HG03064 (cell line): ENCODE data around the gene P3H1.

Source experiments
- ATAC-seq: cut with Tn5 transposase; IDR thresholded peaks from one replicate; pipeline ENCODE4 v1.9.1; 2021; ENCODE audit warnings: low read depth; ENCODE audit not compliant: unreplicated experiment

The P3H1 gene

GRCh38 chr1:42746436-42747105, 20.3 kb downstream of the P3H1 start:
- no peak for ATAC-seq

- ATAC-seq: no peak
These were observed 21.0 kb downstream of the P3H1 start for GRCh38 chr1:42745851-42746250.

- ATAC-seq: no peak
These were observed 22.7 kb downstream of the P3H1 start for GRCh38 chr1:42744148-42744413.

GRCh38 chr1:42743317-42744147, 23.3 kb downstream of the P3H1 start:
- no peak for ATAC-seq

- ATAC-seq: no peak
These were observed 24.1 kb downstream of the P3H1 start for GRCh38 chr1:42742617-42743316.

- no peak for ATAC-seq
These were observed 24.7 kb downstream of the P3H1 start for GRCh38 chr1:42742141-42742540.

GRCh38 chr1:42741706-42742105, 25.1 kb downstream of the P3H1 start:
- ATAC-seq: no peak

- ATAC-seq: no peak
These were observed 25.8 kb downstream of the P3H1 start for GRCh38 chr1:42740851-42741580.

GRCh38 chr1:42739753-42740700, 26.8 kb downstream of the P3H1 start, which contains the start of gene CLDN19:
CLDN19 (minus strand) TSS chr1:42740236; CDS start chr1:42740063, 173 bp downstream.
- ATAC-seq: no peak

- ATAC-seq: no peak
These were observed 28.1 kb downstream of the P3H1 start for GRCh38 chr1:42738678-42739226.

GRCh38 chr1:42737986-42738677, 28.7 kb downstream of the P3H1 start:
- no peak for ATAC-seq

GRCh38 chr1:42737257-42737656, 29.6 kb downstream of the P3H1 start:
- ATAC-seq: no peak

- ATAC-seq: no peak
These were observed 30.1 kb downstream of the P3H1 start for GRCh38 chr1:42736571-42737200.

- no peak for ATAC-seq
These were observed 30.7 kb downstream of the P3H1 start for GRCh38 chr1:42736152-42736551.

- ATAC-seq: no peak
These were observed 31.2 kb downstream of the P3H1 start for GRCh38 chr1:42735477-42736105.

GRCh38 chr1:42735056-42735455, 31.8 kb downstream of the P3H1 start:
- no peak for ATAC-seq

GRCh38 chr1:42734201-42735035, 32.4 kb downstream of the P3H1 start:
- no peak for ATAC-seq
